Raji (cell line): ENCODE measurements around the gene CKB.

Experiments used
- POLR2A ChIP-seq: IDR thresholded peaks from 2 replicates; pipeline ENCODE4 v1.6.1; 2011; ENCODE audit warnings: low read depth, low read length, control low read depth; ENCODE audit not compliant: insufficient read depth

Gene CKB

GRCh38 chr14:103555559-103556337 lies 33.1 kb upstream of the CKB start:
- TF ChIP-seq POLR2A = no peak

GRCh38 chr14:103552846-103553210 lies 30.2 kb upstream of the CKB start:
- TF ChIP-seq POLR2A = no peak

GRCh38 chr14:103552011-103552845 lies 29.6 kb upstream of the CKB start:
- no peak for TF ChIP-seq POLR2A

GRCh38 chr14:103551338-103551762 lies 28.7 kb upstream of the CKB start:
- TF ChIP-seq POLR2A = no peak

- TF ChIP-seq POLR2A = no peak
These were observed 28.1 kb upstream of the CKB start for GRCh38 chr14:103550451-103551337.

- TF ChIP-seq POLR2A = no peak
These were observed 27.0 kb upstream of the CKB start for GRCh38 chr14:103549361-103550311.

- no peak for TF ChIP-seq POLR2A
These were observed 26.1 kb upstream of the CKB start for GRCh38 chr14:103548463-103549351.

- no peak for TF ChIP-seq POLR2A
These were observed 25.4 kb upstream of the CKB start for GRCh38 chr14:103547941-103548462.

- no peak for TF ChIP-seq POLR2A
These were observed 24.9 kb upstream of the CKB start for GRCh38 chr14:103547455-103547940.

- no peak for TF ChIP-seq POLR2A
These were observed 24.2 kb upstream of the CKB start for GRCh38 chr14:103546652-103547454.

GRCh38 chr14:103545915-103546651 lies 23.5 kb upstream of the CKB start:
- no peak for TF ChIP-seq POLR2A
